GM21786 (cell line): ENCODE data around the gene CHST3.
"Not testable (repeated sequence)": the region's sequence is repeated elsewhere in the genome, so short reads cannot be mapped to it uniquely, and the experiment has no call there.

Source experiments
- ATAC-seq: cut with Tn5 transposase; IDR thresholded peaks from one replicate; pipeline ENCODE4 v1.9.1; 2021; ENCODE audit not compliant: unreplicated experiment

CHST3 gene

GRCh38 chr10:71948496-71949067 lies 15.6 kb upstream of the CHST3 start:
- ATAC-seq: no peak

- ATAC-seq: no peak
These were observed 13.5 kb upstream of the CHST3 start for GRCh38 chr10:71950683-71951082.

- ATAC-seq: no peak
These were observed 11.4 kb upstream of the CHST3 start for GRCh38 chr10:71952745-71953144.

- no peak for ATAC-seq
These were observed 6.5 kb upstream of the CHST3 start for GRCh38 chr10:71957546-71958275.

GRCh38 chr10:71959526-71959925 lies 4.7 kb upstream of the CHST3 start:
- ATAC-seq: no peak

- ATAC-seq: no peak
These were observed 2.4 kb upstream of the CHST3 start for GRCh38 chr10:71961831-71962230.

- ATAC-seq: no peak
These were observed 1.3 kb upstream of the CHST3 start for GRCh38 chr10:71962901-71963300.

GRCh38 chr10:71963351-71964097 lies 671 bp upstream of the CHST3 start:
- ATAC-seq: no peak

- no peak for ATAC-seq
These were observed 734 bp downstream of the CHST3 start for GRCh38 chr10:71964743-71965515.

GRCh38 chr10:71965623-71966022 lies 1.4 kb downstream of the CHST3 start:
- no peak for ATAC-seq

- ATAC-seq: no peak
These were observed 2.1 kb downstream of the CHST3 start for GRCh38 chr10:71966046-71967004.

- not testable (repeated sequence) for ATAC-seq
These were observed 3.8 kb downstream of the CHST3 start for GRCh38 chr10:71967958-71968357.

- ATAC-seq: no peak
These were observed 4.6 kb downstream of the CHST3 start for GRCh38 chr10:71968553-71969474.

GRCh38 chr10:71969929-71970328 lies 5.7 kb downstream of the CHST3 start:
- no peak for ATAC-seq

- no peak for ATAC-seq
These were observed 6.1 kb downstream of the CHST3 start for GRCh38 chr10:71970331-71970730.

GRCh38 chr10:71970869-71971268 lies 6.7 kb downstream of the CHST3 start:
- ATAC-seq: no peak

- no peak for ATAC-seq
These were observed 7.1 kb downstream of the CHST3 start for GRCh38 chr10:71971311-71971731.

GRCh38 chr10:71971769-71972555 lies 7.8 kb downstream of the CHST3 start:
- no peak for ATAC-seq
